Ascending aorta (tissue), 2 donors: Measurements from ENCODE around the gene OGFOD2. TPM values are rescaled to one million over a fixed set of nuclear protein-coding genes. Genes with fewer than 3 reads are reported as not detected.

Experiments used
- DNase-seq, 2 donors: peaks; one replicate each; pipeline ENCODE4 v3.0.0-alpha.2; 2019; ENCODE audit warnings: low spot score in 2 of 2
- H3K27ac ChIP-seq, 2 donors: fragments of 200-600 bp; sonication (generic); one replicate each; pipeline ENCODE4 v1.5.1; 2016 to 2017; ENCODE audit warnings: mild to moderate bottlenecking in 1 of 2
- H3K27me3 ChIP-seq: fragments of 200-600 bp; sonication (generic); one replicate; pipeline ENCODE4 v1.5.1; 2017
- H3K36me3 ChIP-seq, 2 donors: fragments of 200-600 bp; sonication (generic); one replicate each; pipeline ENCODE4 v1.5.1; 2016
- H3K4me1 ChIP-seq, 2 donors: fragments of 200-600 bp; sonication (generic); one replicate each; pipeline ENCODE4 v1.5.1; 2016 to 2017; ENCODE audit warnings: mild to moderate bottlenecking in 1 of 2
- H3K4me3 ChIP-seq, 2 donors: fragments of 200-600 bp; sonication (generic); one replicate each; pipeline ENCODE4 v1.5.1; 2016 to 2017; ENCODE audit warnings: mild to moderate bottlenecking in 1 of 2
- H3K9me3 ChIP-seq, 2 donors: fragments of 200-600 bp; sonication (generic); one replicate each; pipeline ENCODE4 v1.5.1; 2016
- intact Hi-C: fragments of 100-400 bp; cut with DNase I; formaldehyde crosslinking; loops from one replicate; pipeline ENCODE4 v1.15.1; 2023
- total RNA-seq: library from RNA; depleted of rRNA; stranded (reverse); fragments of >200 nt; gene quantifications from one replicate; pipeline ENCODE4 v1.1.0, GENCODE V29; 2016
- TF ChIP-seq, protein P1 (sequence below), 3 experiments: fragments of 200-600 bp in 2 of 3; fragments of 450-650 bp in 1 of 3; sonication (generic) in 2 of 3; IDR thresholded peaks; one replicate each; pipeline ENCODE4 v1.5.1; 2016 to 2019; ENCODE audit warnings: antibody characterized with exemption in 3 of 3, mild to moderate bottlenecking in 1 of 3, moderate library complexity in 1 of 3

The OGFOD2 gene
- total RNA-seq, 1 donor from 2014 or later, result 19.6 TPM

DNA sequence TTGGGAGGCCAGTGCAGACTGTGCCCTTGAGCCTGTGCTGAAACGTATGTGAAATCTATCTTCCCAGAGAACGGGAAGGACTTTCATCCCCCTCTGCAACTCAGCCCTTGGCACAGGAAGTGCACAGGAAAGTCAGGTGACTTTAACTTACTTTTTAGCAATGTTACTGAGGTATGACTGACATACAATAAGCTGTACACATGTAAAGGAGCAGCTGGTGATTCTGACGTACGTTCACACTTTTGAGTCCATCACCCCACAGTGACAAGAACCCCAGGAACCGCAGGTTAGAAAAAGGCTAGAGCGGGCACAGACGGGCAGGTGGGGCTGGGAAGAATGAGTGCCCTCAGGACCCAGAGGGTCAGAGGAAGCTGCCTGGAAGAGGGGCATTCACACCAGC lies 53.4 kb downstream of the OGFOD2 start:
- TF ChIP-seq, protein P1, sequence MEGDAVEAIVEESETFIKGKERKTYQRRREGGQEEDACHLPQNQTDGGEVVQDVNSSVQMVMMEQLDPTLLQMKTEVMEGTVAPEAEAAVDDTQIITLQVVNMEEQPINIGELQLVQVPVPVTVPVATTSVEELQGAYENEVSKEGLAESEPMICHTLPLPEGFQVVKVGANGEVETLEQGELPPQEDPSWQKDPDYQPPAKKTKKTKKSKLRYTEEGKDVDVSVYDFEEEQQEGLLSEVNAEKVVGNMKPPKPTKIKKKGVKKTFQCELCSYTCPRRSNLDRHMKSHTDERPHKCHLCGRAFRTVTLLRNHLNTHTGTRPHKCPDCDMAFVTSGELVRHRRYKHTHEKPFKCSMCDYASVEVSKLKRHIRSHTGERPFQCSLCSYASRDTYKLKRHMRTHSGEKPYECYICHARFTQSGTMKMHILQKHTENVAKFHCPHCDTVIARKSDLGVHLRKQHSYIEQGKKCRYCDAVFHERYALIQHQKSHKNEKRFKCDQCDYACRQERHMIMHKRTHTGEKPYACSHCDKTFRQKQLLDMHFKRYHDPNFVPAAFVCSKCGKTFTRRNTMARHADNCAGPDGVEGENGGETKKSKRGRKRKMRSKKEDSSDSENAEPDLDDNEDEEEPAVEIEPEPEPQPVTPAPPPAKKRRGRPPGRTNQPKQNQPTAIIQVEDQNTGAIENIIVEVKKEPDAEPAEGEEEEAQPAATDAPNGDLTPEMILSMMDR (IDR thresholded peaks at IDR 0.05), result no peak
- intact Hi-C loops, result no loop called here
- DNase-seq, result no peak
- no peaks in the 10 kb centered on the region for H3K9me3 ChIP-seq
- no peak overlapping the region for H3K27ac ChIP-seq
- H3K27me3 ChIP-seq, result no peaks in the 10 kb centered on the region
- peaks cover 4 to 14% of the 10 kb centered on the region in 2 donors for H3K36me3 ChIP-seq
- H3K4me3 ChIP-seq, result no peak overlapping the region
- no peaks in the 10 kb centered on the region for H3K4me1 ChIP-seq

DNA sequence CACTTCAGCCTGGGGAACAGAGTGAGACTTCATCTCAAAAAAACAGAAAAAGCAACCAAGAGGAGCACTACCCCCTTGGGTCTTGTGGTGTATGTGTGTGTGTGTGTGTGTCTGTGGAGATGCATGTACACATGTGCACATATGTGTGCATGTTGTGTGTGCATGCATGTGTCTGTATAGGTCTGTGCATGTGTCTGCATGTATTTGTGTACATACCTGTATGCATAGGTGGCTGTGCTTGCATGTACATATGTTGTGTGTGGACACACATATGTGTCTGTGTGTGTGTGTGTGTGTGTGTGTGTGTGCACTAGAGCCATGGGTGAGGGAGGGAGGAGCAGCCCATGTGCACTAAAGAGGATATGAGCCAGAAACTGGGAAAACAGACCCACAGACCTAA lies 54.5 kb downstream of the OGFOD2 start:
- no peak for DNase-seq
- TF ChIP-seq, protein P1 (IDR thresholded peaks at IDR 0.05), result no peak
- H3K27me3 ChIP-seq, result no peaks in the 10 kb centered on the region
- no peaks in the 10 kb centered on the region for H3K4me1 ChIP-seq
- no peaks in the 10 kb centered on the region for H3K9me3 ChIP-seq
- no peak overlapping the region for H3K4me3 ChIP-seq
- intact Hi-C loops, result no loop called here
- H3K36me3 ChIP-seq, result peaks cover 4 to 21% of the 10 kb centered on the region in 2 donors
- H3K27ac ChIP-seq, result no peak overlapping the region

Other genes starting within 250 kb of the OGFOD2 start
- gene HCAR1, start 244.4 kb upstream of the OGFOD2 start, total RNA-seq, result not detected
- gene DENR, start 222.4 kb upstream of the OGFOD2 start, total RNA-seq, result 12.2 TPM
- not detected for gene CCDC62, start 200.7 kb upstream of the OGFOD2 start, total RNA-seq
- gene HIP1R, start 139.8 kb upstream of the OGFOD2 start, total RNA-seq, result 98.7 TPM
- 31.8 TPM for gene VPS37B, start 79.1 kb upstream of the OGFOD2 start, total RNA-seq
- 19.6 TPM for gene ABCB9, start 8.8 kb upstream of the OGFOD2 start, total RNA-seq
- gene ARL6IP4, start 5.4 kb downstream of the OGFOD2 start, total RNA-seq, result 197 TPM
- gene PITPNM2, start 175.8 kb downstream of the OGFOD2 start, total RNA-seq, result 8.4 TPM